Forelimb muscle (tissue), 1 donor: ENCODE data around the gene MAP3K5. TPM values are rescaled to one million over a fixed set of nuclear protein-coding genes. Genes with fewer than 3 reads are reported as not detected.

ENCODE experiments used
- DNase-seq: peaks from one replicate; pipeline ENCODE4 v3.0.0-alpha.2; 2013; ENCODE audit warnings: low read depth
- polyA plus RNA-seq: library from polyadenylated mRNA; unstranded; fragments of 120-200 nt; gene quantifications from one replicate; pipeline ENCODE4 v1.2.1, GENCODE V29; 2013; ENCODE audit not compliant: insufficient read length

The MAP3K5 gene
- polyA plus RNA-seq, 1 donor = 3.2 TPM

GRCh38 chr6:136511926-136512325 lies 280.4 kb downstream of the MAP3K5 start:
- no peak for DNase-seq

GRCh38 chr6:136511397-136511796 lies 280.9 kb downstream of the MAP3K5 start:
- DNase-seq = no peak

GRCh38 chr6:136510782-136511181 lies 281.5 kb downstream of the MAP3K5 start:
- DNase-seq = no peak

GRCh38 chr6:136510299-136510698 lies 282.0 kb downstream of the MAP3K5 start:
- no peak for DNase-seq

GRCh38 chr6:136508725-136509392 lies 283.4 kb downstream of the MAP3K5 start:
- no peak for DNase-seq

Other genes starting within 250 kb of the MAP3K5 start
- gene MAP7, start 242.1 kb downstream of the MAP3K5 start, polyA plus RNA-seq = 0.28 TPM
- gene PEX7, start 30.1 kb upstream of the MAP3K5 start, polyA plus RNA-seq = 7.4 TPM
- gene SLC35D3, start 129.8 kb upstream of the MAP3K5 start, polyA plus RNA-seq = 0.06 TPM